GM13977 (cell line): Measurements from ENCODE around the gene FCHSD2.
"Not testable (repeated sequence)": the region's sequence is repeated elsewhere in the genome, so short reads cannot be mapped to it uniquely, and the experiment has no call there.

Experiments used
- DNase-seq: peaks from one replicate; pipeline ENCODE4 v3.0.0; 2012; ENCODE audit warnings: low spot score
- CTCF ChIP-seq: IDR thresholded peaks from 2 replicates; pipeline ENCODE4 v1.5.1; 2012; ENCODE audit warnings: mild to moderate bottlenecking, control low read depth; ENCODE audit not compliant: insufficient read depth; ENCODE audit errors: extremely low read depth, missing control alignments
- in situ Hi-C: fragments of 300-500 bp; cut with MboI; formaldehyde crosslinking; loops from one replicate; pipeline ENCODE4 v1.12.0; 2022; ENCODE audit warnings: low sequenced_read_pairs, low pct_unique_long_range_greater_than_20kb, mixed read lengths, inconsistent platforms; ENCODE audit not compliant: unreplicated experiment

FCHSD2 gene

GRCh38 chr11:73137262-73137943 lies 4.7 kb downstream of the FCHSD2 start:
- in situ Hi-C loops: no loop called here
- DNase-seq: no peak
- TF ChIP-seq CTCF: no peak

- DNase-seq, in situ Hi-C loops: not testable (repeated sequence)
Observed at GRCh38 chr11:73136722-73137121, 5.4 kb downstream of the FCHSD2 start.

- in situ Hi-C loops: no loop called here
- DNase-seq: no peak
- TF ChIP-seq CTCF: no peak
Observed at GRCh38 chr11:73135346-73136284, 6.5 kb downstream of the FCHSD2 start.

- in situ Hi-C loops, DNase-seq: not testable (repeated sequence)
Observed at GRCh38 chr11:73132349-73132748, 9.8 kb downstream of the FCHSD2 start.

GRCh38 chr11:73130181-73130580 lies 11.9 kb downstream of the FCHSD2 start:
- in situ Hi-C loops: no loop called here

GRCh38 chr11:73129198-73129597 lies 12.9 kb downstream of the FCHSD2 start:
- TF ChIP-seq CTCF: no peak
- in situ Hi-C loops: no loop called here
- DNase-seq: no peak

More at GRCh38 chr11:73130181-73130580, 11.9 kb downstream of the FCHSD2 start:
- TF ChIP-seq CTCF: no peak
- DNase-seq: no peak

- in situ Hi-C loops: no loop called here
- DNase-seq: no peak
- no peak for TF ChIP-seq CTCF
Observed at GRCh38 chr11:73126804-73127480, 15.2 kb downstream of the FCHSD2 start.
